PC-9 (cell line): ENCODE results near the gene OR11H7. TPM values are rescaled to one million over a fixed set of nuclear protein-coding genes. Genes with fewer than 3 reads are reported as not detected.
"Not testable (repeated sequence)": the region's sequence is repeated elsewhere in the genome, so short reads cannot be mapped to it uniquely, and the experiment has no call there.

Source experiments
- BruUV-seq: library from RNA; stranded (reverse); fragments of 400-500 nt; replicated peaks from 2 replicates; lab custom pipeline; 2021; lab: Mats Ljungman, UMichigan
- CTCF ChIA-PET: fragments of 300-600 bp; sonication (Branson Sonifier 250); formaldehyde crosslinking; loops from one replicate; lab custom pipeline; 2022; ENCODE audit warnings: antibody characterized with exemption; lab: Charles Lee
- POLR2A ChIA-PET: fragments of 300-600 bp; sonication (Branson Sonifier 250); formaldehyde crosslinking; loops from one replicate; lab custom pipeline; 2022; ENCODE audit warnings: antibody characterized with exemption; ENCODE audit not compliant: unreplicated experiment; lab: Charles Lee
- DNase-seq, 2 experiments: peaks; one replicate each; pipeline versions ENCODE4 v3.0.0 to v3.0.0-alpha.2; 2015 to 2022; ENCODE audit warnings: mixed read lengths in 1 of 2
- H2AFZ ChIP-seq: fragments of 200-600 bp; sonication (generic); 2 replicates; pipeline ENCODE4 v1.8.1; 2017; ENCODE audit warnings: antibody characterized with exemption
- H3F3A ChIP-seq: fragments of 200-600 bp; sonication (generic); 2 replicates; pipeline ENCODE4 v1.8.1; 2017; ENCODE audit warnings: antibody characterized with exemption, mild to moderate bottlenecking, low read depth; ENCODE audit not compliant: insufficient read depth
- H3K27ac ChIP-seq: fragments of 200-600 bp; sonication (generic); 2 replicates; pipeline ENCODE4 v1.6.1; 2016; ENCODE audit warnings: mixed run types
- H3K27me3 ChIP-seq: fragments of 200-600 bp; sonication (generic); 2 replicates; pipeline ENCODE4 v1.6.1; 2016; ENCODE audit warnings: low read depth, mixed run types; ENCODE audit not compliant: insufficient read depth
- H3K36me3 ChIP-seq: fragments of 200-600 bp; sonication (generic); 2 replicates; pipeline ENCODE4 v1.6.1; 2016; ENCODE audit warnings: low read depth, mixed run types
- H3K4me1 ChIP-seq: fragments of 200-600 bp; sonication (generic); replicated peaks from 2 replicates; pipeline ENCODE4 v1.6.1; 2016; ENCODE audit warnings: mixed run types; ENCODE audit not compliant: insufficient read depth
- H3K4me2 ChIP-seq: fragments of 200-600 bp; sonication (generic); 2 replicates; pipeline ENCODE4 v1.6.1; 2017; ENCODE audit warnings: mixed run types
- H3K4me3 ChIP-seq: fragments of 200-600 bp; sonication (generic); 2 replicates; pipeline ENCODE4 v1.6.1; 2016; ENCODE audit warnings: mixed run types
- H3K79me2 ChIP-seq: fragments of 200-600 bp; sonication (generic); 2 replicates; pipeline ENCODE4 v1.6.1; 2017; ENCODE audit warnings: low read depth, mixed run types
- H3K9me2 ChIP-seq: fragments of 200-600 bp; sonication (generic); 2 replicates; pipeline ENCODE4 v1.8.1; 2017; ENCODE audit warnings: mild to moderate bottlenecking; ENCODE audit not compliant: insufficient read depth
- H3K9me3 ChIP-seq: fragments of 200-600 bp; sonication (generic); 2 replicates; pipeline ENCODE4 v1.8.1; 2016; ENCODE audit warnings: low read depth; ENCODE audit not compliant: insufficient read depth
- H4K20me1 ChIP-seq: fragments of 200-600 bp; sonication (generic); 2 replicates; pipeline ENCODE4 v1.8.1; 2017; ENCODE audit not compliant: insufficient read depth
- EZH2 ChIP-seq: fragments of 200-600 bp; sonication (generic); IDR thresholded peaks from 2 replicates; pipeline ENCODE4 v1.8.0; 2017; ENCODE audit warnings: antibody characterized with exemption, low read depth
- intact Hi-C: fragments of 100-400 bp; cut with micrococcal nuclease; formaldehyde crosslinking; loops from one replicate; pipeline ENCODE4 v1.10.0; 2022; ENCODE audit not compliant: unreplicated experiment
- total RNA-seq: library from RNA; stranded (reverse); gene quantifications from 2 replicates; pipeline ENCODE4 v1.2.3, GENCODE V29; 2021
- TF ChIP-seq, protein P1 (sequence below): fragments of 200-600 bp; sonication (generic); conservative IDR thresholded peaks from 2 replicates; pipeline ENCODE4 v1.6.1; 2017; ENCODE audit warnings: mixed run types, antibody characterized with exemption, mild to moderate bottlenecking, moderate library complexity

Gene OR11H7
- total RNA-seq, 1 experiment from 2014 or later: not detected

DNA sequence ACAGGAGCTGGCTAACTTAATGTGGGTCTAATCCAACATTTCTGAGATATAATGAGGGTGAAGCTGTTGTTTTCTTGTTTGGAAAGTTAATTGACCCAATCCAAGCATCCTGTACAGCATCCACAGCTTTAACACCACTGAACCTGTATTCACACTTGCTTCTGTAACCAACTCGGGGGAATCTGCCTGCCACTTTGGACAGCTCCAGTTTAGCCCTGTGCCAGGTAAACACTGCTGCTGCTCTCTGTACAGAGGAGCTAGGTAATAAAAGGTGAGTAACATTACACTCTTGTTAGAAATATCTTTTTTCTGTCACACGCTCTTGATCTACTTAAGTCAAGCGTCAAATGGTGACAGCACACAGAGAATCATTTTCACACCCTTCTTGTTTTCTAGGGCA, 37.4 kb upstream of the OR11H7 start:
- TF ChIP-seq, protein P1, sequence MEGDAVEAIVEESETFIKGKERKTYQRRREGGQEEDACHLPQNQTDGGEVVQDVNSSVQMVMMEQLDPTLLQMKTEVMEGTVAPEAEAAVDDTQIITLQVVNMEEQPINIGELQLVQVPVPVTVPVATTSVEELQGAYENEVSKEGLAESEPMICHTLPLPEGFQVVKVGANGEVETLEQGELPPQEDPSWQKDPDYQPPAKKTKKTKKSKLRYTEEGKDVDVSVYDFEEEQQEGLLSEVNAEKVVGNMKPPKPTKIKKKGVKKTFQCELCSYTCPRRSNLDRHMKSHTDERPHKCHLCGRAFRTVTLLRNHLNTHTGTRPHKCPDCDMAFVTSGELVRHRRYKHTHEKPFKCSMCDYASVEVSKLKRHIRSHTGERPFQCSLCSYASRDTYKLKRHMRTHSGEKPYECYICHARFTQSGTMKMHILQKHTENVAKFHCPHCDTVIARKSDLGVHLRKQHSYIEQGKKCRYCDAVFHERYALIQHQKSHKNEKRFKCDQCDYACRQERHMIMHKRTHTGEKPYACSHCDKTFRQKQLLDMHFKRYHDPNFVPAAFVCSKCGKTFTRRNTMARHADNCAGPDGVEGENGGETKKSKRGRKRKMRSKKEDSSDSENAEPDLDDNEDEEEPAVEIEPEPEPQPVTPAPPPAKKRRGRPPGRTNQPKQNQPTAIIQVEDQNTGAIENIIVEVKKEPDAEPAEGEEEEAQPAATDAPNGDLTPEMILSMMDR: no peak
- no peak for TF ChIP-seq EZH2
- no peaks in the 10 kb centered on the region for H3K9me2 ChIP-seq
- no TSS peak for BruUV-seq
- no peak overlapping the region for H3K4me2 ChIP-seq
- H3K79me2 ChIP-seq: no peaks in the 10 kb centered on the region
- H3K27ac ChIP-seq: no peak overlapping the region
- H3K4me1 ChIP-seq: no peaks in the 10 kb centered on the region
- no peaks in the 10 kb centered on the region for H3K9me3 ChIP-seq
- H4K20me1 ChIP-seq: no peaks in the 10 kb centered on the region
- H3K27me3 ChIP-seq: peaks cover 4% of the 10 kb centered on the region; the same call in 1 of the 2 replicates
- no peak overlapping the region for H3K4me3 ChIP-seq
- CTCF ChIA-PET: no interaction called here
- no peak for DNase-seq
- no peaks in the 10 kb centered on the region for H3K36me3 ChIP-seq
- intact Hi-C loops: no loop called here
- no peak overlapping the region for H2AFZ ChIP-seq
- POLR2A ChIA-PET: interaction anchor here (0.6 kb wide), 1 partner anchor 118 kb away, joined by 4 read pairs; no protein-coding TSS in a partner anchor
- H3F3A ChIP-seq: no peaks in the 10 kb centered on the region

DNA sequence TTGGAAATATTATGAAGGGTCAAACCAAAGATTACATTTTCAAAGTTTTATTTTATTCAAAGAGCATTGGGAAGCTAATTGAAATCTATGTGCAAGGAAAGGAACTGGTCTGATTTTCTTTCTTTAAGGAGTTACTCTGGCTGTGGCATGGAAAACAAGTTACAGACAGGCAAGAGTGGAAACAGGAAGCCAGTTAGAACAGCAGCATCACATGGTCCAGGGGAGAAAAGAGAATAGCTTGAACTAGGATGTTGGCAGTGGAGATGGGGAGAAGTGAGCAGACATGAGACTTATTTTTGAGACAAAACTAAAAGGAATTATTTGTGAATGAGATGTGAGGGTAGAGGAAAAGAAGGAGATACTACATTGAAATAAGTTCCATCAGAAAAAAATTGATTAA, 34.7 kb upstream of the OR11H7 start:
- Histone ChIP-seq H3K4me2 (no peak overlapping the region), H4K20me1 (no peaks in the 10 kb centered on the region), H3K4me3 (no peak overlapping the region), H3K9me3 (no peaks in the 10 kb centered on the region), H3F3A (no peaks in the 10 kb centered on the region), H3K36me3 (no peaks in the 10 kb centered on the region), H2AFZ (no peak overlapping the region), H3K9me2 (no peaks in the 10 kb centered on the region), H3K27me3 (peaks cover 4% of the 10 kb centered on the region; the same call in 1 of the 2 replicates), H3K79me2 (no peaks in the 10 kb centered on the region), H3K27ac (no peak overlapping the region), H3K4me1 (no peaks in the 10 kb centered on the region)
- DNase-seq: no peak
- intact Hi-C loops: no loop called here
- ChIA-PET CTCF (no interaction called here), POLR2A (no interaction called here)
- TF ChIP-seq, protein P1: no peak
- no peak for TF ChIP-seq EZH2
- BruUV-seq: no TSS peak

DNA sequence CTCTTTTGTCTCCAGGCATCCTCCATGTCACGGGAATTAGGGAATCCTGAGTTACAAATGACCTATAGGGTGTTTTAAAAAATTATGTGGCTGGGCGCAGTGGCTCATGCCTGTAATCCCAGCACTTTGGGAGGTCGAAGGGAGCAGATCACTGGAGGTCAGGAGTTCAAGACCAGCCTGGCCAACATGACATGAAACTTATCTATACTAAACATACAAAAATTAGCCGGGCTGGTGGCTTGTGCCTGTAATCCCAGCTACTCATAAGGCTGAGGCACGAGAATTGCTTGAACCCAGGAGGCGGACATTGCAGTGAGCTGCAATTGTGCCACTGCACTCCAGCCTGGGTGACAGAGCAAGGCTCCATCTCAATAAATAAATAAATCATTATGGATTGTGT, 33.6 kb upstream of the OR11H7 start:
- H3K4me3 ChIP-seq, H3K4me2 ChIP-seq, H2AFZ ChIP-seq, H3K27ac ChIP-seq, H3K36me3 ChIP-seq, CTCF ChIA-PET, H4K20me1 ChIP-seq, POLR2A ChIA-PET, intact Hi-C loops, H3K4me1 ChIP-seq, H3K9me3 ChIP-seq, DNase-seq, H3K9me2 ChIP-seq, BruUV-seq, H3K79me2 ChIP-seq, H3F3A ChIP-seq, H3K27me3 ChIP-seq: not testable (repeated sequence)

DNA sequence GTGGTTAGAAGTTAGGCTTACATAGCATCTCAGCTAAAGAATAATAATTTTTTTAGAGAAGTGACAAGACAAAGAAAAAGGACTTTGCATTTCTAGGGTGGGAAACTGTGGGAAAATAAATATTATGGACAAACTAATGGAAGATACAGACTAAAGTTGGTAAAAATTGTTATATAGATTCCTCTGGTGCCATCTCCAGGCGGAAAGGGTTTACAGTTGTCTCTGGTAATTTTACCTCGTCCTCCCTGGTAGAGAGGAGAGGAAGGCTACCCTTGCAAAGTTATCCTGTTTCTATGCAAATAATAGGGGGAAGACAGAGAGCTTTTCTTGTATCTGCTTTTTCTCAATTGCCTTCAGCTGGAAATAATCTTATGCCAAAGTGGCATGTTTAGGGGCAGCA, 32.9 kb upstream of the OR11H7 start:
- Histone ChIP-seq H3K27ac (no peak overlapping the region), H3K9me2 (no peaks in the 10 kb centered on the region), H3K4me1 (no peaks in the 10 kb centered on the region), H3K4me3 (no peak overlapping the region), H2AFZ (no peak overlapping the region), H3K4me2 (no peak overlapping the region), H3K9me3 (no peaks in the 10 kb centered on the region), H4K20me1 (no peaks in the 10 kb centered on the region), H3K36me3 (no peaks in the 10 kb centered on the region), H3K79me2 (no peaks in the 10 kb centered on the region), H3K27me3 (peaks cover 4% of the 10 kb centered on the region; the same call in 1 of the 2 replicates), H3F3A (no peaks in the 10 kb centered on the region)
- no TSS peak for BruUV-seq
- no peak for TF ChIP-seq EZH2
- CTCF ChIA-PET: no interaction called here
- intact Hi-C loops: no loop called here
- no peak for DNase-seq
- POLR2A ChIA-PET: no interaction called here
